GM12878 (cell line): ENCODE data around the gene CFAP90. TPM values are rescaled to one million over a fixed set of nuclear protein-coding genes. Genes with fewer than 3 reads are reported as not detected.

Experiments
- ATAC-seq: fragments of 200-7000 bp; cut with Tn5 transposase; 3 replicates; pipeline ENCODE4 v1.9.1; 2020; ENCODE audit warnings: mild to moderate bottlenecking, moderate library complexity
- BruUV-seq: library from RNA; stranded (reverse); fragments of 400-500 nt; replicated peaks from 2 replicates; lab custom pipeline; 2021; lab: Mats Ljungman, UMichigan
- CTCF ChIA-PET: fragments of 300-600 bp; sonication (Branson Sonifier 250); formaldehyde crosslinking; extraction: SDS; loops from one replicate; lab custom pipeline; 2021; ENCODE audit warnings: inconsistent platforms; lab: Yijun Ruan, JAX
- POLR2A ChIA-PET: fragments of 350-600 bp; formaldehyde crosslinking; extraction: SDS; loops from one replicate; lab custom pipeline; 2021; ENCODE audit warnings: inconsistent platforms; lab: Charles Lee
- RAD21 ChIA-PET: fragments of 300-600 bp; sonication (Branson Sonifier 250); formaldehyde crosslinking; loops from one replicate; lab custom pipeline; 2023; ENCODE audit warnings: antibody characterized with exemption; ENCODE audit not compliant: unreplicated experiment; lab: Charles Lee
- SMC1A ChIA-PET: fragments of 300-600 bp; sonication (Branson Sonifier 250); formaldehyde crosslinking; loops from one replicate; lab custom pipeline; 2023; ENCODE audit not compliant: unreplicated experiment, uncharacterized antibody; lab: Charles Lee
- DNase-seq: peaks from one replicate; pipeline ENCODE4 v3.0.0-alpha.2; 2011; ENCODE audit warnings: low read depth, low spot score
- FAIRE-seq: peaks from 3 replicates; lab custom pipeline; 2011; peaks lifted over from hg19 to GRCh38; lab: Jason Lieb, UNC
- H2AFZ ChIP-seq: 2 replicates; pipeline ENCODE4 v1.6.0; 2011; ENCODE audit warnings: low read depth, low read length, control low read depth; ENCODE audit not compliant: control insufficient read depth
- H3K27ac ChIP-seq: 2 replicates; pipeline ENCODE4 v1.5.1; 2011; ENCODE audit warnings: control low read depth; ENCODE audit not compliant: control insufficient read depth, insufficient read depth
- H3K27me3 ChIP-seq, 2 experiments: replicated peaks in 1 of 2; 2 replicates each; pipeline versions ENCODE4 v1.6.0 to v1.6.1; 2011; ENCODE audit warnings: low read length in 1 of 2; ENCODE audit not compliant: control insufficient read depth in 2 of 2, insufficient read depth in 2 of 2
- H3K36me3 ChIP-seq, 2 experiments: 2 replicates each; pipeline ENCODE4 v1.5.1; 2011; ENCODE audit warnings: low read length in 1 of 2; ENCODE audit not compliant: control insufficient read depth in 2 of 2, insufficient read depth in 2 of 2
- H3K4me1 ChIP-seq: 2 replicates; pipeline ENCODE4 v1.6.1; 2011; ENCODE audit warnings: mild to moderate bottlenecking, low read length, moderate library complexity, mixed read lengths; ENCODE audit not compliant: control insufficient read depth, insufficient read depth
- H3K4me2 ChIP-seq: 2 replicates; pipeline ENCODE4 v1.6.0; 2011; ENCODE audit warnings: control low read depth; ENCODE audit not compliant: control insufficient read depth, insufficient read depth
- H3K4me3 ChIP-seq: fragments of 200-600 bp; sonication (generic); 2 replicates; pipeline ENCODE4 v1.5.1; 2016
- H3K79me2 ChIP-seq: 2 replicates; pipeline ENCODE4 v1.6.0; 2011; ENCODE audit warnings: low read length; ENCODE audit not compliant: control insufficient read depth, insufficient read depth
- H3K9ac ChIP-seq: 2 replicates; pipeline ENCODE4 v1.8.0; 2011; ENCODE audit warnings: low read length, control low read depth, mixed read lengths; ENCODE audit not compliant: control insufficient read depth, insufficient read depth
- H3K9me3 ChIP-seq: replicated peaks from 3 replicates; pipeline ENCODE4 v1.5.1; 2011; ENCODE audit warnings: mild to moderate bottlenecking, low read length; ENCODE audit not compliant: control insufficient read depth, insufficient read depth
- H4K20me1 ChIP-seq: 2 replicates; pipeline ENCODE4 v1.6.0; 2011; ENCODE audit not compliant: control insufficient read depth, insufficient read depth
- ASH2L ChIP-seq: fragments of 300-600, 200-600 bp; sonication (generic); IDR thresholded peaks from 2 replicates; pipeline ENCODE4 v1.6.1; 2017; ENCODE audit warnings: low read depth, mild to moderate bottlenecking, borderline replicate concordance
- CEBPB ChIP-seq, 2 experiments: fragments of 150-350 bp in 1 of 2; IDR thresholded peaks; 2 replicates each; pipeline ENCODE4 v1.6.1; 2012 to 2014; ENCODE audit warnings: low read depth in 2 of 2, low read length in 2 of 2, borderline replicate concordance in 1 of 2, inconsistent platforms in 1 of 2
- EED ChIP-seq: sonication (generic); IDR thresholded peaks from 2 replicates; pipeline ENCODE4 v1.6.1; 2016; ENCODE audit warnings: antibody characterized with exemption, low read depth
- ESRRA ChIP-seq: IDR thresholded peaks from 2 replicates; pipeline ENCODE4 v1.6.1; 2012; ENCODE audit warnings: mild to moderate bottlenecking, low read length, improper control_type of control experiment
- HDAC2 ChIP-seq: fragments of 200-600 bp; sonication (generic); IDR thresholded peaks from 2 replicates; pipeline ENCODE4 v1.6.1; 2017
- IKZF1 ChIP-seq: fragments of 450-650 bp; conservative IDR thresholded peaks from 2 replicates; pipeline ENCODE4 v1.6.1; 2017; ENCODE audit warnings: antibody characterized with exemption, mild to moderate bottlenecking
- MYB ChIP-seq: fragments of 150-350 bp; IDR thresholded peaks from 2 replicates; pipeline ENCODE4 v1.6.1; 2014; ENCODE audit warnings: mild to moderate bottlenecking, low read depth, low read length, borderline replicate concordance
- NBN ChIP-seq: fragments of 450-650 bp; IDR thresholded peaks from 2 replicates; pipeline ENCODE4 v1.6.1; 2016
- NR2F1 ChIP-seq: fragments of 450-650 bp; conservative IDR thresholded peaks from 2 replicates; pipeline ENCODE4 v1.6.1; 2017; ENCODE audit warnings: mild to moderate bottlenecking
- PAX5 ChIP-seq: IDR thresholded peaks from 2 replicates; pipeline ENCODE4 v1.6.1; 2011; ENCODE audit warnings: low read depth, low read length, borderline replicate concordance
- POLR2A ChIP-seq: IDR thresholded peaks from 2 replicates; pipeline ENCODE4 v1.6.1; 2011; ENCODE audit warnings: low read depth, mild to moderate bottlenecking, low read length
- RAD21 ChIP-seq: IDR thresholded peaks from 2 replicates; pipeline ENCODE4 v1.6.1; 2011; ENCODE audit warnings: mild to moderate bottlenecking, low read depth, low read length, moderate library complexity; ENCODE audit not compliant: insufficient read depth
- RAD51 ChIP-seq: fragments of 450-650 bp; IDR thresholded peaks from 2 replicates; pipeline ENCODE4 v1.6.1; 2016; ENCODE audit warnings: moderate library complexity, mild to moderate bottlenecking, inconsistent platforms
- RCOR1 ChIP-seq: conservative IDR thresholded peaks from 2 replicates; pipeline ENCODE4 v1.6.1; 2012; ENCODE audit warnings: low read depth, low read length, improper control_type of control experiment
- SP1 ChIP-seq: IDR thresholded peaks from one replicate; pipeline ENCODE4 v1.6.1; 2011; ENCODE audit warnings: low read depth, low read length
- TCF7 ChIP-seq: IDR thresholded peaks from 2 replicates; pipeline ENCODE4 v1.6.1; 2014; ENCODE audit warnings: antibody characterized with exemption, borderline replicate concordance
- YY1 ChIP-seq: IDR thresholded peaks from 2 replicates; pipeline ENCODE4 v1.6.1; 2011; ENCODE audit warnings: low read depth, mild to moderate bottlenecking, low read length
- ZSCAN29 ChIP-seq: fragments of 450-650 bp; IDR thresholded peaks from 2 replicates; pipeline ENCODE4 v1.6.1; 2017; ENCODE audit warnings: mild to moderate bottlenecking, moderate library complexity
- WGBS: methylation state at CpG from one replicate; pipeline ENCODE4 v1.1.6; 2016; ENCODE audit warnings: low lambda C conversion rate; ENCODE audit not compliant: insufficient replicate concordance, insufficient coverage; ENCODE audit errors: missing lambda C conversion rate; 5-methylcytosine and 5-hydroxymethylcytosine counted together
- in situ Hi-C: fragments of 300-500 bp; cut with MboI; formaldehyde crosslinking; loops from 9 replicates; pipeline ENCODE4 v1.14.3; 2018; ENCODE audit warnings: mixed read lengths
- intact Hi-C: fragments of 100-400 bp; cut with micrococcal nuclease; formaldehyde crosslinking; loops from one replicate; pipeline ENCODE4 v1.14.2; 2022; ENCODE audit not compliant: unreplicated experiment
- polyA plus RNA-seq, 11 experiments: library from polyadenylated mRNA; depleted of rRNA in 4 of 11; unstranded in 6 of 11; stranded (reverse) in 5 of 11; fragments of >200 nt; fragmentation: Nextera tagmentation in 4 of 11; fragmentation: Illumina TruSeq in 1 of 11; extraction: Ambion mirVana in 4 of 11; extraction: Trizol in 1 of 11; gene quantifications; 1 replicate in 1 of 11; 2 replicates in 10 of 11; pipeline versions ENCODE4 v1.2.1 to v1.2.3, GENCODE V29; 2011 to 2016; ENCODE audit warnings: inconsistent platforms in 2 of 11, missing spikeins in 2 of 11, low read depth in 1 of 11
- total RNA-seq, 4 experiments: library from RNA; depleted of rRNA in 3 of 4; stranded (reverse); fragments of >200 nt in 3 of 4; fragmentation: Illumina TruSeq in 1 of 4; extraction: Trizol in 1 of 4; gene quantifications; 2 replicates each; pipeline versions ENCODE4 v1.2.1 to v1.2.3, GENCODE V29; 2013 to 2021
- TF ChIP-seq, protein P1 (sequence below): fragments of 450-650 bp; IDR thresholded peaks from 2 replicates; pipeline ENCODE4 v1.6.1; 2018; ENCODE audit warnings: borderline replicate concordance, mild to moderate bottlenecking; ENCODE audit not compliant: partially characterized antibody
- TF ChIP-seq, protein P2 (sequence below): IDR thresholded peaks from 2 replicates; pipeline ENCODE4 v1.6.1; 2012; ENCODE audit warnings: low read depth, low read length, improper control_type of control experiment
- TF ChIP-seq, protein P3 (sequence below): fragments of 450-650 bp; IDR thresholded peaks from 2 replicates; pipeline ENCODE4 v1.6.1; 2017; ENCODE audit warnings: mild to moderate bottlenecking
- TF ChIP-seq, protein P4 (sequence below): IDR thresholded peaks from 2 replicates; pipeline ENCODE4 v1.6.1; 2011; ENCODE audit warnings: low read depth, low read length, improper control_type of control experiment, borderline replicate concordance

CFAP90 gene
- total and polyA plus RNA-seq, 10 of the 15 experiments (the other 5 are each of a cell fraction or from before 2014, with no cell fraction given): not detected

DNA sequence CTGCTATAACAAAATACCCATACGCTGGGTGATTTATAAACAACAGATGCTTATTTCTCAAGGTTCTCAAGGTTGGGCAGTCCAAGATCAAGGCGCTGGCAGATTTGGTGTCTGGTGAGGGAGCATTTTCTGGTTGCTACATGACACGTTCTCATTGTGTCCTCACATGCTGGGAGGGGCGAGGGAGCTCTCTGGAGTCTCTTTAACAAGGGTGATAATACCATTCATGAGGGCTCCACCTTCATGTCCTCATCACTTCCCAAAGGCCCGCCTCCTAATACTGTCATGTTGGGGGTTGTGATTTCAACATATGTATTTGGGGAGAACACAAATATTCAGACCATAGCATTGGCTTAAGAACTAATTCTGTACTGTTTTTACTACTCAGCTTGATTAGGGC lies 4.6 kb downstream of the CFAP90 start (continued):
- TF ChIP-seq HDAC2: no peak
- no peak for TF ChIP-seq NR2F1
- no peak for TF ChIP-seq RCOR1
- no peak for TF ChIP-seq ESRRA
- TF ChIP-seq IKZF1: no peak
- TF ChIP-seq, all 136 proteins: peak for 0

DNA sequence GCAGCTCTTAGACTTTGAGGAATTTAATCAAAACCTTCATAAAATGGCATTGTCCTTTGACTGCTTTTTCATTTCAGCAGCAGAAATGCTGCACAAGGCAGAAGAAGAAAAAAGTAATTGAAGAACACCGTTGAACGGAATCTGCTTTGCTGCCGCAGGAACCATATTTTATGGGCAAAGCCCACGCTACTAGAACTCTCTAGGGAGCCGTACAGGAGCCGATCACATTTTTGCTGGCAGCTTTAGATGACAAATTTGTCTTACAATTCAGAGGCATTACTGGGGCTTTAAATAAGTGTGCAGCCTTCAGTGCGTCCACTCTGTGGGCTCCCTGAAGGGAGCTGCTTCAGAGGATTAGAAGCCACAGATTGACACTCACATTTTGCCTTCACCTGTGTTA lies 5.4 kb downstream of the CFAP90 start:
- H3K9ac ChIP-seq: no peak overlapping the region
- H3K27me3 ChIP-seq: peaks cover 0 to 9% of the 10 kb centered on the region in 2 experiments; a peak in 2 of 4 replicates
- DNase-seq (no peak), FAIRE-seq (no peak), ATAC-seq (no peak)
- no peak overlapping the region for H2AFZ ChIP-seq
- in situ Hi-C loops (no loop called here), intact Hi-C loops (no loop called here)
- WGBS: 68% methylated on average over 7 of the region's 7 CpGs
- SMC1A ChIA-PET: interaction anchor here (1.1 kb wide), 1 partner anchor 10 kb away, joined by 3 read pairs; no protein-coding TSS in a partner anchor
- RAD21 ChIA-PET: no interaction called here
- POLR2A ChIA-PET: interaction anchor here (0.5 kb wide), 1 partner anchor 490 kb away, joined by 3 read pairs; no protein-coding TSS in a partner anchor
- CTCF ChIA-PET: no interaction called here
- H4K20me1 ChIP-seq: no peaks in the 10 kb centered on the region
- no peak overlapping the region for H3K4me3 ChIP-seq
- H3K36me3 ChIP-seq: no peaks in the 10 kb centered on the region
- no peak overlapping the region for H3K4me2 ChIP-seq
- no peaks in the 10 kb centered on the region for H3K9me3 ChIP-seq
- BruUV-seq: no TSS peak
- no peaks in the 10 kb centered on the region for H3K4me1 ChIP-seq
- no peak overlapping the region for H3K27ac ChIP-seq
- H3K79me2 ChIP-seq: no peaks in the 10 kb centered on the region
- no peak for TF ChIP-seq SP1
- TF ChIP-seq, protein P1, sequence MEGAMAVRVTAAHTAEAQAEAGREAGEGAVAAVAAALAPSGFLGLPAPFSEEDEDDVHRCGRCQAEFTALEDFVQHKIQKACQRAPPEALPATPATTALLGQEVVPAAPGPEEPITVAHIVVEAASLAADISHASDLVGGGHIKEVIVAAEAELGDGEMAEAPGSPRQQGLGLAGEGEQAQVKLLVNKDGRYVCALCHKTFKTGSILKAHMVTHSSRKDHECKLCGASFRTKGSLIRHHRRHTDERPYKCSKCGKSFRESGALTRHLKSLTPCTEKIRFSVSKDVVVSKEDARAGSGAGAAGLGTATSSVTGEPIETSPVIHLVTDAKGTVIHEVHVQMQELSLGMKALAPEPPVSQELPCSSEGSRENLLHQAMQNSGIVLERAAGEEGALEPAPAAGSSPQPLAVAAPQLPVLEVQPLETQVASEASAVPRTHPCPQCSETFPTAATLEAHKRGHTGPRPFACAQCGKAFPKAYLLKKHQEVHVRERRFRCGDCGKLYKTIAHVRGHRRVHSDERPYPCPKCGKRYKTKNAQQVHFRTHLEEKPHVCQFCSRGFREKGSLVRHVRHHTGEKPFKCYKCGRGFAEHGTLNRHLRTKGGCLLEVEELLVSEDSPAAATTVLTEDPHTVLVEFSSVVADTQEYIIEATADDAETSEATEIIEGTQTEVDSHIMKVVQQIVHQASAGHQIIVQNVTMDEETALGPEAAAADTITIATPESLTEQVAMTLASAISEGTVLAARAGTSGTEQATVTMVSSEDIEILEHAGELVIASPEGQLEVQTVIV: no peak
- TF ChIP-seq YY1: no peak
- TF ChIP-seq, protein P2, sequence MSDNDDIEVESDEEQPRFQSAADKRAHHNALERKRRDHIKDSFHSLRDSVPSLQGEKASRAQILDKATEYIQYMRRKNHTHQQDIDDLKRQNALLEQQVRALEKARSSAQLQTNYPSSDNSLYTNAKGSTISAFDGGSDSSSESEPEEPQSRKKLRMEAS: no peak
- no peak for TF ChIP-seq TCF7
- no peak for TF ChIP-seq POLR2A
- no peak for TF ChIP-seq PAX5
- TF ChIP-seq NBN: no peak
- TF ChIP-seq, protein P3, sequence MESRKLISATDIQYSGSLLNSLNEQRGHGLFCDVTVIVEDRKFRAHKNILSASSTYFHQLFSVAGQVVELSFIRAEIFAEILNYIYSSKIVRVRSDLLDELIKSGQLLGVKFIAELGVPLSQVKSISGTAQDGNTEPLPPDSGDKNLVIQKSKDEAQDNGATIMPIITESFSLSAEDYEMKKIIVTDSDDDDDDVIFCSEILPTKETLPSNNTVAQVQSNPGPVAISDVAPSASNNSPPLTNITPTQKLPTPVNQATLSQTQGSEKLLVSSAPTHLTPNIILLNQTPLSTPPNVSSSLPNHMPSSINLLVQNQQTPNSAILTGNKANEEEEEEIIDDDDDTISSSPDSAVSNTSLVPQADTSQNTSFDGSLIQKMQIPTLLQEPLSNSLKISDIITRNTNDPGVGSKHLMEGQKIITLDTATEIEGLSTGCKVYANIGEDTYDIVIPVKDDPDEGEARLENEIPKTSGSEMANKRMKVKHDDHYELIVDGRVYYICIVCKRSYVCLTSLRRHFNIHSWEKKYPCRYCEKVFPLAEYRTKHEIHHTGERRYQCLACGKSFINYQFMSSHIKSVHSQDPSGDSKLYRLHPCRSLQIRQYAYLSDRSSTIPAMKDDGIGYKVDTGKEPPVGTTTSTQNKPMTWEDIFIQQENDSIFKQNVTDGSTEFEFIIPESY: no peak
- no peak for TF ChIP-seq ASH2L
- no peak for TF ChIP-seq RAD51
- TF ChIP-seq ZSCAN29: no peak
- TF ChIP-seq EED: no peak
- TF ChIP-seq, protein P4, sequence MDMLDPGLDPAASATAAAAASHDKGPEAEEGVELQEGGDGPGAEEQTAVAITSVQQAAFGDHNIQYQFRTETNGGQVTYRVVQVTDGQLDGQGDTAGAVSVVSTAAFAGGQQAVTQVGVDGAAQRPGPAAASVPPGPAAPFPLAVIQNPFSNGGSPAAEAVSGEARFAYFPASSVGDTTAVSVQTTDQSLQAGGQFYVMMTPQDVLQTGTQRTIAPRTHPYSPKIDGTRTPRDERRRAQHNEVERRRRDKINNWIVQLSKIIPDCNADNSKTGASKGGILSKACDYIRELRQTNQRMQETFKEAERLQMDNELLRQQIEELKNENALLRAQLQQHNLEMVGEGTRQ: no peak
- TF ChIP-seq RAD21: no peak
- no peak for TF ChIP-seq NR2F1
- no peak for TF ChIP-seq CEBPB (IDR thresholded peaks at IDR 0.05; ENCODE audit: borderline replicate concordance in 1 of 2, low read depth in 2 of 2, low read length in 2 of 2)
- TF ChIP-seq MYB: no peak
